OCI-LY3 (cell line): Measurements from ENCODE around the gene AFTPH.

Source experiments
- H2AFZ ChIP-seq: fragments of 200-600, 300-600 bp; shearing (Covaris generic); 2 replicates; pipeline ENCODE4 v1.6.0; 2014; ENCODE audit warnings: antibody characterized with exemption, low read depth, low read length
- H3K27ac ChIP-seq: fragments of 200-600, 300-600 bp; sonication (generic); 2 replicates; pipeline ENCODE4 v1.5.1; 2014; ENCODE audit warnings: mild to moderate bottlenecking, low read length, moderate library complexity, mixed read lengths
- H3K27me3 ChIP-seq: fragments of 200-600, 300-600 bp; sonication (generic); 2 replicates; pipeline ENCODE4 v1.6.1; 2014; ENCODE audit warnings: low read depth, low read length, mixed read lengths
- H3K36me3 ChIP-seq: fragments of 200-600, 300-600 bp; sonication (generic); replicated peaks from 2 replicates; pipeline ENCODE3; 2014; ENCODE audit warnings: low read depth, low read length, mixed read lengths
- H3K4me1 ChIP-seq: fragments of 300-600, 200-600 bp; sonication (generic); 2 replicates; pipeline ENCODE4 v1.6.1; 2014; ENCODE audit warnings: low read length, mixed read lengths
- H3K4me2 ChIP-seq: fragments of 200-600, 300-600 bp; sonication (generic); 2 replicates; pipeline ENCODE4 v1.6.1; 2014; ENCODE audit warnings: low read length, mixed read lengths
- H3K4me3 ChIP-seq: fragments of 300-600, 200-600 bp; sonication (generic); 2 replicates; pipeline ENCODE4 v1.5.1; 2014; ENCODE audit warnings: antibody characterized with exemption, mild to moderate bottlenecking, low read length, moderate library complexity
- H3K79me2 ChIP-seq: fragments of 300-600, 200-600 bp; shearing (Covaris generic); 2 replicates; pipeline ENCODE4 v1.6.1; 2014; ENCODE audit warnings: mild to moderate bottlenecking, low read length, mixed read lengths
- H3K9ac ChIP-seq: fragments of 300-600, 200-600 bp; shearing (Covaris generic); 2 replicates; pipeline ENCODE4 v1.6.0; 2014; ENCODE audit warnings: mild to moderate bottlenecking, low read length, moderate library complexity
- H3K9me3 ChIP-seq: fragments of 200-600, 300-600 bp; shearing (Covaris generic); 2 replicates; pipeline ENCODE4 v1.6.1; 2014; ENCODE audit warnings: low read length, mixed read lengths; ENCODE audit not compliant: insufficient read depth
- H4K20me1 ChIP-seq: fragments of 200-600, 300-600 bp; sonication (generic); 2 replicates; pipeline ENCODE4 v1.6.1; 2016; ENCODE audit warnings: low read length, mixed read lengths; ENCODE audit not compliant: insufficient read depth
- EZH2phosphoT487 ChIP-seq: fragments of 200-600 bp; shearing (Covaris generic); IDR thresholded peaks from 2 replicates; pipeline ENCODE4 v1.6.1; 2018; ENCODE audit warnings: antibody characterized with exemption, mixed run types, low read depth
- TF ChIP-seq, protein P1 (sequence below): fragments of 200-600, 300-600 bp; sonication (generic); IDR thresholded peaks from 2 replicates; pipeline ENCODE4 v1.5.1; 2014; ENCODE audit warnings: antibody characterized with exemption, low read length, low read depth

The AFTPH gene

DNA sequence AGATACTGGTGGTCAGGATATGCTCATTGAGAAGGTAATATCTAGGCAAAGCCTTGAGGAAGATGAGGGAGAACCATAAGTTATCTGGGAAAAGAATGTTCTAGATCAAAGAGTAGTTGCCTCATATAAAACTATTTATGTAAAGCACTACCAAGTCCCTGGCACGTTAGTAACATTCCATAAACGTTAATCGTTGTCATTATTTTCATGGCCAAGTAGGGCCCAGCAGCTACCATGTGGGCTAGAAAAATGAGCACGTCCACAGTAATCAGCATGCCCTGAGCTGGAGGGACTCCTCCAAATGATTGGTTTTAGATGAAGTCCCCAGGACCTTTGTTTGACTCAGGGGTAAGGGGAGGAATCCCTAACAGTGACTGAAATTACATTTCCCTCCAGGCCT, 32.7 kb upstream of the AFTPH start:
- H3K4me1 ChIP-seq, result peaks cover 15% of the 10 kb centered on the region
- H3K79me2 ChIP-seq, result no peaks in the 10 kb centered on the region
- H4K20me1 ChIP-seq, result no peaks in the 10 kb centered on the region
- peaks cover 10% of the 10 kb centered on the region for H3K27me3 ChIP-seq
- H3K9ac ChIP-seq, result no peak overlapping the region
- no peak overlapping the region for H3K4me2 ChIP-seq
- no peaks in the 10 kb centered on the region for H3K9me3 ChIP-seq
- H3K4me3 ChIP-seq, result no peak overlapping the region
- no peaks in the 10 kb centered on the region for H3K36me3 ChIP-seq
- TF ChIP-seq, protein P1, sequence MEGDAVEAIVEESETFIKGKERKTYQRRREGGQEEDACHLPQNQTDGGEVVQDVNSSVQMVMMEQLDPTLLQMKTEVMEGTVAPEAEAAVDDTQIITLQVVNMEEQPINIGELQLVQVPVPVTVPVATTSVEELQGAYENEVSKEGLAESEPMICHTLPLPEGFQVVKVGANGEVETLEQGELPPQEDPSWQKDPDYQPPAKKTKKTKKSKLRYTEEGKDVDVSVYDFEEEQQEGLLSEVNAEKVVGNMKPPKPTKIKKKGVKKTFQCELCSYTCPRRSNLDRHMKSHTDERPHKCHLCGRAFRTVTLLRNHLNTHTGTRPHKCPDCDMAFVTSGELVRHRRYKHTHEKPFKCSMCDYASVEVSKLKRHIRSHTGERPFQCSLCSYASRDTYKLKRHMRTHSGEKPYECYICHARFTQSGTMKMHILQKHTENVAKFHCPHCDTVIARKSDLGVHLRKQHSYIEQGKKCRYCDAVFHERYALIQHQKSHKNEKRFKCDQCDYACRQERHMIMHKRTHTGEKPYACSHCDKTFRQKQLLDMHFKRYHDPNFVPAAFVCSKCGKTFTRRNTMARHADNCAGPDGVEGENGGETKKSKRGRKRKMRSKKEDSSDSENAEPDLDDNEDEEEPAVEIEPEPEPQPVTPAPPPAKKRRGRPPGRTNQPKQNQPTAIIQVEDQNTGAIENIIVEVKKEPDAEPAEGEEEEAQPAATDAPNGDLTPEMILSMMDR, result no peak
- TF ChIP-seq EZH2phosphoT487, result no peak
- H2AFZ ChIP-seq, result no peak overlapping the region
- no peak overlapping the region for H3K27ac ChIP-seq

DNA sequence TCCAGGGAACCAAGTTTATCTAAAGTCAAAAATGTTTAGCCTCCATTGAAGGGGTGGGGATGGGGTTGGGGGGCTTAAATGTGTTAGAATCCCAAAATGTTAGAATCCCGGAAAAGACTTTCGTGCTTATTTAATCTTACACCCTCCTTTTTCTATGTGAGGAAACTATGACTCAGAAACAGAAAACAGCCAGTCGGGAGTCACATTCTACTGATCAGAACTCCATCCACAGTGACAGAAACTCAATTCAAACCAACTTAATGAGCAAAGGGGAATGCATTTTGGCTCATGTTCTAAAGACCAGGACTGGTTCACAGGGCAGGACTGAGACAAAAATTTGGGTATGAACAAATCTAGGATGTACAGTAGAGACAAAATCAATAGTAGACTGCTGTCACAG, 31.9 kb upstream of the AFTPH start:
- Histone ChIP-seq H3K27ac (no peak overlapping the region), H3K9ac (no peak overlapping the region), H3K9me3 (no peaks in the 10 kb centered on the region), H3K79me2 (no peaks in the 10 kb centered on the region), H3K36me3 (no peaks in the 10 kb centered on the region), H4K20me1 (no peaks in the 10 kb centered on the region), H2AFZ (no peak overlapping the region), H3K4me2 (no peak overlapping the region), H3K4me1 (peaks cover 6% of the 10 kb centered on the region), H3K27me3 (peaks cover 6% of the 10 kb centered on the region; the same call in 1 of the 2 replicates), H3K4me3 (no peak overlapping the region)
- TF ChIP-seq EZH2phosphoT487, result no peak
- TF ChIP-seq, protein P1, result no peak

DNA sequence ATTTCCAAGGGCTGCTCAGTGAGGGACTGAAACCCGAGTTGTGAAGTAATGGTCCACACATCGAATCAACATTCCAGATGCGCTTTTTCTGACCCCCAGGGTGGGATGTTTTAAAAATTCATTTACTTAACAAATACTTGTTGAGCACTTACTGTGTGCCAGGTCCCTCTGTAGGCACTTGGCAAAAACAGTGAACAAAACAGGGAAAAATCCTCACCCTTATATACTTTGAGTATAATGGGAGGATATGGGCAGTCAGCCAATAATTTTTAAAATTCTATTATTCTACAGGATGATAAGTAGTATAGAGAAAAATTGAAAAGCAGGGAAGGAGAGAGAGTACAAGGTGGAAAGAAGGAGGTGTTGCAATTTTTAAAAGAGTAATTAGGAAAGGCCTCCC, 31.3 kb upstream of the AFTPH start:
- H3K9ac ChIP-seq, result no peak overlapping the region
- H3K4me1 ChIP-seq, result peaks cover 4% of the 10 kb centered on the region
- H4K20me1 ChIP-seq, result no peaks in the 10 kb centered on the region
- TF ChIP-seq EZH2phosphoT487, result no peak
- TF ChIP-seq, protein P1, result no peak
- peaks cover 5% of the 10 kb centered on the region; the same call in 1 of the 2 replicates for H3K27me3 ChIP-seq
- no peaks in the 10 kb centered on the region for H3K79me2 ChIP-seq
- no peaks in the 10 kb centered on the region for H3K9me3 ChIP-seq
- H3K36me3 ChIP-seq, result no peaks in the 10 kb centered on the region
- no peak overlapping the region for H3K4me2 ChIP-seq
- H2AFZ ChIP-seq, result no peak overlapping the region
- H3K27ac ChIP-seq, result no peak overlapping the region
- H3K4me3 ChIP-seq, result no peak overlapping the region

DNA sequence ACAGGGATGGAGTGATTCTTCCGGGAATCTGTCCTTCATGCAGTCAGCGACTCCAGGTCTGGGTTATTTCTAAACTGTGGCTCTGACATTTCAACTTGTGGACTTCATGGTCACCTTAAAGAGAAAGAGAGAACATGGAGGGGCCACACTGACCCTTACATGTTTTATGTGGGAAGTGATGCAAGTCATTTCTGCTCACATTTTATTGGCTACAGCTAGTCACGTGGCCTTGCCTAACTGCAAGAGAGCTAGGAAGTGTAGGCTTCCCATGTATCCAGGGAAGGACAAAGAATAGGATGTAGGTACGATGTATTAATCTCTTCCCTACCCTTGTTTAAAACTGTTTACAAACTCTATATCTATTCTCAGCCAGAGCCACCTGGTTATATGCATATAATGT, 30.3 kb upstream of the AFTPH start:
- H3K27me3 ChIP-seq, result peaks cover 13% of the 10 kb centered on the region; the same call in 1 of the 2 replicates
- no peak for TF ChIP-seq EZH2phosphoT487
- TF ChIP-seq, protein P1, result no peak
- H3K79me2 ChIP-seq, result no peaks in the 10 kb centered on the region
- no peaks in the 10 kb centered on the region for H3K4me1 ChIP-seq
- H2AFZ ChIP-seq, result no peak overlapping the region
- no peak overlapping the region for H3K4me2 ChIP-seq
- H3K4me3 ChIP-seq, result no peak overlapping the region
- H3K9ac ChIP-seq, result no peak overlapping the region
- no peaks in the 10 kb centered on the region for H3K9me3 ChIP-seq
- H3K36me3 ChIP-seq, result no peaks in the 10 kb centered on the region
- H4K20me1 ChIP-seq, result no peaks in the 10 kb centered on the region
- H3K27ac ChIP-seq, result no peak overlapping the region
